DND-41 (cell line): Measurements from ENCODE around the gene RRM1.

ENCODE experiments used
- ATAC-seq: fragments of 200-7000 bp; cut with Tn5 transposase; 3 replicates; pipeline ENCODE4 v1.9.1; 2021; ENCODE audit warnings: low read depth; ENCODE audit not compliant: insufficient read depth
- DNase-seq: peaks from one replicate; pipeline ENCODE4 v3.0.0-alpha.2; 2020
- H2AFZ ChIP-seq: 2 replicates; pipeline ENCODE4 v1.6.0; 2012; ENCODE audit warnings: low read depth, low read length
- H3K27ac ChIP-seq: 2 replicates; pipeline ENCODE4 v1.5.1; 2012; ENCODE audit warnings: low read length, inconsistent platforms
- H3K27me3 ChIP-seq: fragments of 200-600 bp; sonication (generic); 2 replicates; pipeline ENCODE4 v1.6.0; 2012; ENCODE audit warnings: low read length, mild to moderate bottlenecking, inconsistent platforms; ENCODE audit not compliant: insufficient read depth, poor library complexity
- H3K36me3 ChIP-seq: 2 replicates; pipeline ENCODE4 v1.5.1; 2012; ENCODE audit warnings: low read length, inconsistent platforms; ENCODE audit not compliant: insufficient read depth
- H3K4me1 ChIP-seq: 2 replicates; pipeline ENCODE4 v1.5.1; 2012; ENCODE audit warnings: mild to moderate bottlenecking, low read length; ENCODE audit not compliant: insufficient read depth
- H3K4me2 ChIP-seq: 2 replicates; pipeline ENCODE4 v1.6.0; 2012; ENCODE audit warnings: mild to moderate bottlenecking, moderate library complexity, low read length, inconsistent platforms; ENCODE audit not compliant: insufficient read depth
- H3K4me3 ChIP-seq, 2 experiments: fragments of 200-600 bp in 1 of 2; shearing (Covaris generic) in 1 of 2; 2 replicates each; pipeline ENCODE4 v1.5.1; 2012 to 2016; ENCODE audit warnings: inconsistent platforms in 2 of 2, low read length in 2 of 2, mild to moderate bottlenecking in 2 of 2, low read depth in 1 of 2, moderate library complexity in 1 of 2
- H3K79me2 ChIP-seq: 2 replicates; pipeline ENCODE4 v1.6.0; 2012; ENCODE audit warnings: low read length, inconsistent platforms; ENCODE audit not compliant: insufficient read depth
- H3K9ac ChIP-seq: 2 replicates; pipeline ENCODE4 v1.6.0; 2012; ENCODE audit warnings: low read depth, mild to moderate bottlenecking, inconsistent platforms, low read length, moderate library complexity
- H3K9me3 ChIP-seq: 2 replicates; pipeline ENCODE4 v1.5.1; 2012; ENCODE audit warnings: low read length, moderate library complexity, mild to moderate bottlenecking, inconsistent platforms; ENCODE audit not compliant: insufficient read depth, severe bottlenecking
- H4K20me1 ChIP-seq: 2 replicates; pipeline ENCODE4 v1.6.0; 2012; ENCODE audit warnings: low read length; ENCODE audit not compliant: insufficient read depth
- CTCF ChIP-seq: IDR thresholded peaks from 2 replicates; pipeline ENCODE4 v1.5.1; 2012; ENCODE audit warnings: borderline replicate concordance, low read length, moderate library complexity, mild to moderate bottlenecking; ENCODE audit not compliant: poor library complexity, severe bottlenecking; ENCODE audit errors: extremely low read depth
- EZH2 ChIP-seq: IDR thresholded peaks from 3 replicates; pipeline ENCODE4 v1.6.1; 2012; ENCODE audit warnings: borderline replicate concordance, low read depth, mild to moderate bottlenecking, moderate library complexity, low read length, inconsistent platforms; ENCODE audit not compliant: severe bottlenecking

The RRM1 gene

GRCh38 chr11:4178813-4179662 lies 84.4 kb downstream of the RRM1 start:
- Histone ChIP-seq H3K4me1 (no peaks in the 10 kb centered on the region), H3K4me2 (no peak overlapping the region), H3K9me3 (no peaks in the 10 kb centered on the region), H2AFZ (no peak overlapping the region), H3K4me3 (no peak overlapping the region), H3K79me2 (no peaks in the 10 kb centered on the region), H4K20me1 (no peaks in the 10 kb centered on the region), H3K36me3 (no peaks in the 10 kb centered on the region), H3K27ac (no peak overlapping the region), H3K27me3 (peaks cover 4% of the 10 kb centered on the region), H3K9ac (no peak overlapping the region)
- ATAC-seq: no peak
- no peak for DNase-seq
- TF ChIP-seq EZH2: no peak
- no peak for TF ChIP-seq CTCF

DNA sequence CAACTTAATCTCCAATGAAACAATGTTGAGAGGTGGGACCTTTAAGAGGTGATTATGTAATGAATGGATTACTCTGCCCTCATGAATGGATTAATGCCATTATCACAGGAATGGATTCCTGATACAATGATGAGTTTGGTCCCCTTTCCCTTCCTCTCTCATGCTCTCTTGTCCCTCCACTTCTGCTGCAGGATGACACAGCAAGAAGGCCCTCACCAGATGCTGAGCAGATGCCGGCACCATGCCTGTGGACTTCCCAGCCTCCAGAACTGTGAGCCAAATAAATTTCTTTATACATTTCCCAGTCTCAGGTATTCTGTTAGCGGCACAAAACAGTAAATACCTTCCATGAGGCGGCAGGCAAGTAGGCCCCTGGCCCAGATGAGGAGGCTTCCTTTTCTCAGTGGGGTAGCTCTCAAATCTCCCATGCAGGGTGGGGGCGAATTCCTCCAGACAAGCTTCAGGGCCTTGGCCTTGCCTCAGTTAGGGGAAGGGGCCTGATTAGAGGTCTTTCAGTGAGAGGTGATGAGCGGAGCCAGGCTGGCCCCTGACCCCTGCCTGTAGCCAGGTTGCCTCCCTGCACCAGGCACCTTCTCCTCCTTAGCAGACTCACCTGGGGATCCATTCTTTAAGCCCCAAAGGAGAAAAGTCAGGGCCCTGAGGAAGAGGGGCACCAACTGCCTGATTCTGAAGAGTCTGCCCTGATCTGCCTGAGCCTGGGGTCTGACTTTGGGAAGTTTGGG lies 86.0 kb downstream of the RRM1 start:
- DNase-seq: no peak
- ATAC-seq: no peak
- Histone ChIP-seq H3K4me2 (no peak overlapping the region), H3K9me3 (no peaks in the 10 kb centered on the region), H3K4me3 (no peak overlapping the region), H3K27ac (no peak overlapping the region), H3K27me3 (peaks cover 4% of the 10 kb centered on the region), H4K20me1 (no peaks in the 10 kb centered on the region), H3K9ac (no peak overlapping the region), H3K4me1 (no peaks in the 10 kb centered on the region), H3K79me2 (no peaks in the 10 kb centered on the region), H3K36me3 (no peaks in the 10 kb centered on the region), H2AFZ (no peak overlapping the region)
- TF ChIP-seq CTCF: no peak
- no peak for TF ChIP-seq EZH2

DNA sequence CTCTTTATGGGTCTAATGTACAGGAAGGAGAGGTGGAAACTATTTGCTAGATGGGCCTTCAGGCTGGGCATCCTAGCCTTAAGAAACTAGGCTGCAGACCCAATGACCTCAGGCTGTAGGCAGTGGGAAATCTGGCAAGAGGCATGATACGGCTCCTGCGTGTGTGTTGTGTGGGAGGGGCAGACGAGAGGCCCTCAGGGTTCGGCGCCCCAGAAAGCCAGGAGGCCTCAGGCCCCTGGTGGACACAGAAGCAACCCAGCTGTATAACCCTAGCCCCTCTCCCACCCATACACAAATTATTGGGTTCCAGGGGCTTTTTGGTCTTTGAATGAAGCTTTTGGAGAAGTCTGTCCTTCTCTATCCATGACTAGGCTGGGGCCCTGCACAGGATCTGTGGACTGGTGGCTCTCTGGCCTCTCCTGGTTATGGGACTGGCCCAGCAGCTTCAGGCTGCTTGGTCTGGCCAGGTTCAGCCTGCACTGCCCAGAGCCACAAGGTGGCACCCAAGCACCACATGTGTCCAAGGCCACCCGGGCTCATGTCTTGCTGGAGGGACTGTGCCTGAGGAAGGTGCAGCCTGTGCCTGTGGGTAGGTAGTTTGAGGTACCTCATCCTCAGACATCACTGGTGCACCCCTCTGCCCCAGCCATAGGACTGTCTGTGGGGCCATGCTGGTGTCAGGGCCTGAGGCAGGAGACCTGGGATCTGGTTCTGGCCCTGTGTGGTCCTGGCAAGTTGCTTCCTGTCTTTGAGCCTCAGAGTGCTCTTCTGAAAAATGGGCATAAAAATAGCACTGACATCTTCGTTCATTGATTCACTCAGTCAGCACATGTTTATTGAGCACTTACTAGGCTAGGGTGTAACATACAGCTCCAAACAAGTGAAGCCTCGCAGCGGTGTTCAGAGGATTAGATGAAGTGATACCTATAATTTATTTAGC lies 87.5 kb downstream of the RRM1 start:
- no peak overlapping the region for H2AFZ ChIP-seq
- no peaks in the 10 kb centered on the region for H3K4me1 ChIP-seq
- H3K79me2 ChIP-seq: no peaks in the 10 kb centered on the region
- TF ChIP-seq EZH2 (no peak), CTCF (peak; percentile 80)
- H3K4me3 ChIP-seq: no peak overlapping the region
- H3K27me3 ChIP-seq: peaks cover 7% of the 10 kb centered on the region
- ATAC-seq (peak; percentile 89), DNase-seq (peak; percentile 53)
- H3K4me2 ChIP-seq: no peak overlapping the region
- H4K20me1 ChIP-seq: no peaks in the 10 kb centered on the region
- H3K9ac ChIP-seq: no peak overlapping the region
- H3K27ac ChIP-seq: no peak overlapping the region
- no peaks in the 10 kb centered on the region for H3K36me3 ChIP-seq
- no peaks in the 10 kb centered on the region for H3K9me3 ChIP-seq
